Measurements from ENCODE around the gene CPLX1.

CPLX1 gene

DNA sequence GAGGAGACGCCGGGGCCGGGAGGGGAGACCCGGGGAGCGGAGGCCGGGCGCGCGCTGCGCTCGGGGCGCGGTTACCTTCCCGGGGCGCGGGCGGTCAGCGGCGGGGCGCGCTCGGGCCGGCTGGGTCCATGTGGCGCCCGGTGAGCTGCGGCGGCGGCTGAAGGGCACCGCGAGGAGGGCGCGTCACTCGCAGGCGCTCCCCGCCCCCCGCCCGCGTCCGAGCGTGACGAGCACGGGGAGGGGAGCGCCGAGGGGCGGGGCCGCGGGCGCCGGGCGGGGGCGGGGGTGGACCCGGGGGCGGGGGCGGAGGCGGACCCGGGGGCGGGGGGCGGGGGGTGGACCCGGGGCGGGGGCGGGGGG lies at the start of gene CPLX1:
Gene CPLX1 (minus strand): TSS at position 159 of the 360 bp plus-strand sequence. CDS start 1,607 bp downstream, outside the sequence.
- DNase-seq (ENCODE audit: low read depth in 1 of 2, low spot score in 1 of 2), result no peak

DNA sequence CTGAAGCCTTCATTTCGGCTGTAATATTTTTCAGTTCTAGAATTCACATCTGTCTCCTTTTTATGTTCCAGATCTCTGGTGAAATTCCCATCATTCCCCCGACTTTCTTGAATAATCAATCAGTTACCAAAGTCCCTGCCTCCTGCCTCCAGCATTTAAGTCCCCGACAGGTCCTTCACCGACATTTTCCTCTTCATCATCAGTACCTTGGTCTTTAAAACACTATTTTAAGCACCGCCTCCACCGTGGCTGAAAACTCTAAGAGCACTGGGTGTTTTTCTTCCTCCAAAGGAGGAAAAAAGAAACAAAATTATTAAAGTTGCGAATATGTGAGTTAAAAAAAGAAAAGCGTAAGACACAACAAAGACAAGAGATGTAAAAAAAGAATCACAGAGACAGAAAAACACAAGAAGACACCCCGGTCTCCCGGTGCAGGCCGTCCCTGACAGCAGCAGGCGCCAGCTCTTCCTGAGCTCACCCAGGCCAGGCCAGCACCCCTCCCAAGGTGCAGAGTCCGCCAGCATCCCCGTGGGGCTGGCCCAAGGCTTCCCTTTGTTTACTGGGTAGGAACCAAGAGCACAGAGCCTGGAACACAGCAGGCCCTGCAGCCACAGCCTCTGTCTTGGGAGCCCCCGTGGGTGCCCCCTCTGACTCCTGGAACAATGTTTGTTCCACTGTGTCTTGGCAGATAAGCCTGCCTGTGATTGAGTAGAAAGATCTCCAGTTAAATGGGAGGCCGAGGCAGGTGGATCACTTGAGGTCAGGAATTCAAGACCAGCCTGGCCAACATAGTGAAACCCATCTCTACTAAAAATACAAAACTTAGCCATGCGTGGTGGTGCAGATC lies 49.3 kb upstream of the CPLX1 start:
- no peak for DNase-seq (ENCODE audit: low read depth in 1 of 2, low spot score in 1 of 2)

DNA sequence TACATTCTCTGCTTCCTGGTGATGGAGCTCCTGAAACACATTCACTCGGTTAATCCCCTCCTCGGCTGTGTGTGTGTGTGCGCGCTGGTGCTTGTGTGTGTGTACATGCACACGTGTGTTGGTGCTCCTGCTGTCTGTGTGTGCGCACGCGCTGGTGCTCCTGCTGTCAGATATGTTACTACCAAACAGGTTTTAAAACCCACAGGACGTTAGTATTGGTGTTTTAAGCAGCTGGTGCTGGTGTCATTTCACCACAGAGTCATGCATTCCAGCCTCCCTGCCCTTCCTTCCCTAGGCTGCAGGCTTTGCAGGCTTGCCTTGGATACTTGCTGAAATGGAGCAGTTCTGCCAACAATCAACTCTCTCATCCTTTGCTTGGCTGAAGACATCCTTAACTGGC lies 48.1 kb upstream of the CPLX1 start:
- no peak for DNase-seq (ENCODE audit: low read depth in 1 of 2, low spot score in 1 of 2)

DNA sequence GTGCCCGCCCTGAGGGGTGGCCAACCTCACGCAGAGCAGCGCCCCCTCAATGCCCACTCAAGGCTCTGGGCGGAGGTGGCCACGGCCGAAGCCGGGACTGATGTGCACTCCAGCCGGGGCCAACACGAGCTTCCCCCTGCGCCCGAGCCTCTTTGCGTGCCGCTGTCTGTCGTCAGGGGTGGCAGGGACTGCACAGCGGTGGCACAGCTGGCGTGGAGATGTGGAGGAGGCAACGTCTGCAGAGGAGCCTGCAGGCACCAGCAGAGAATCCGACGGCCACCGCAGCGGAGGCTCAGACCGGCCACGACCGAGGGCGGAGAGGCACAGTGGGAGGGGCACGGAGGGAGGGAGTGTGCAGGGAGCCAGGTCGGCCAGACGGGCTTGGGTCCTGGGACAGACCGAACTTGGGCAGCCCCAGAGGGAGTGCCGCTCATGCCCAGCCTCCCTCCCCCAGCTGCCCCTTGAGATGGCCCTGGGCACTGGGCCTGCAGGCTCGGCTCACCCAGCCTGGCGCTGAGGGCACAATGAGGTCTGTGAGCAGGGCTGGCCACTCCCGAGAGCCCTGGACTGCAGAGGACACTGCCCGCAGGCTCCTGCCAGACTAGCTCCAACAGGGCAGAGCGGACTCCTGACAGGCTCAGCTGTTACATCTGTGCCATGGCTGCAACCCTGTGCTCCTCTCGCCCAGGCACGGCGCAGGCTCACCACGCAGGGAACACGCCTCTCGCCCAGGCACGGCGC lies 46.5 kb upstream of the CPLX1 start:
- DNase-seq (ENCODE audit: low read depth in 1 of 2, low spot score in 1 of 2), result no peak

DNA sequence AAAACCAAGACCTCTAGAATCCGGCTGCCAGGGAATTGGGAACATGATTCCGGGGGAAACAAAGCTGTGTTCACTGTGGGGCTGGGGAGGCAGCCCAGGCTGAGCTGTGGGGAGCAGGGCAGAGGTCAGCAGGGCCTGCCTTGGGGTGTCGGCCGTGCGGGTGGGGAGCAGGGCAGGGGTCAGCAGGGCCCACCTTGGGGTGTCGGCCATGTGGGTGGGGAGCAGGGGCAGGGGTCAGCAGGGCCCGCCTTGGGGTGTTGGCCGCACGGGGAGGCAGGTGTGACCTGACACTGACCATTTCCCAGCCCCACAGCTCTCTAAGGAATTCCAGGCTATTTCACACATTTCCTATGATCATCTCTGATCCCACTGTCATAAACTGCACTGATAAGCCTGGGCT lies 45.6 kb upstream of the CPLX1 start:
- DNase-seq (ENCODE audit: low read depth in 1 of 2, low spot score in 1 of 2), result no peak

DNA sequence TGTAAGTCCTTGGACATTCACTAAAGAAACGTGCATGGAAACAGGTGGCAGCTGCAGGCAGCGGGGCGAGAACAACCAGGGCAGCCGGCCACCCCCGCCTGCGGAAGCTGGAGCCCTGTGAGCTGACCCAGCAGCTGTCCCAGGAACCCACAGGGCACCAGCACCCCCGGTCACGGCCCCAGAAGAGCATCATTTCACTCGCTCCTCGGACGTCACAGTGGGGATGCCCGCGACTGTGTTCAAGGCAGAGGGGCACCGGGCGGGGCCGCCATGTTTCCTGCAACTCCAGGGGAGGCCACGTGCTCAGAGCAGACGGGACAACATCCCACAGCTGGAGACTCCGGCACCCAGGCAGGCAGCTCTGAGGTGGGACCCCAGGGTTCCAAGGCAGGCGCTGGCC lies 45.0 kb upstream of the CPLX1 start:
- no peak for DNase-seq (ENCODE audit: low read depth in 1 of 2, low spot score in 1 of 2)

DNA sequence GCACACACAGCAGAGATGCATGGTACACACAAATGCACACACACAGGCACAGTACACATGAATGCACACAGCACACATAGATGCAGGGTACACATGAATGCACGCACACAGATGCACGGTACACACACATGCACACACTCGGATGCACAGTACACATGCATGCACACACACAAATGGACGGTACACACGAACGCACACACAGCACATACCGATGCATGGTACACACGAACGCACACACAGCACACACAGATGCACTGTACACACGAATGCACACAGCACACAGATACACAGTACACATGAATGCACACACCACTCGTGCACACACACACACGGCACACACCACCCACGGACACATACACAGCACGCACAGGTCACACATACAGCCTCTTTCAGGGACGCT lies 43.8 kb upstream of the CPLX1 start:
- DNase-seq (ENCODE audit: low read depth in 1 of 2, low spot score in 1 of 2), result no peak

DNA sequence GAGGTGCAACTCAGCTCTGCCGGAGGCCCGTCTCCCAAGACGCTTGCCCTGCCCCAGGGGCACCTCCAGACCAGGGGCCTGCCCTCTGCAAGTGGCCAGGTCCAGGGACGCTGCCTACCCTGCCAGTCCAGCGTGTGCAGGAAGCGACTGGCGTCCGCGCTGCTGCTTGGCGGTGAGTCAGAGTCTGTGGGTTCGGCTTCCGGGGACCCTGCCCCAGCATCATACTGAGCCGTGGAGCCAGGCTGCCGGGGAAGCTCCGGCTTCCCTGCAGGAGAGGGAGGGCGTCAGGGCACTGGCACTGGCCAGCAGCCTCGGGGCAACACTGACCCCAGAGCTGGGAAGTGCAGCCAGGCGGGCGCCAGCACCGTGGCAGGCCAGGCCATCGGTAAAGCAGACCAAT lies 42.5 kb upstream of the CPLX1 start:
- DNase-seq (ENCODE audit: low read depth in 1 of 2, low spot score in 1 of 2), result no peak

DNA sequence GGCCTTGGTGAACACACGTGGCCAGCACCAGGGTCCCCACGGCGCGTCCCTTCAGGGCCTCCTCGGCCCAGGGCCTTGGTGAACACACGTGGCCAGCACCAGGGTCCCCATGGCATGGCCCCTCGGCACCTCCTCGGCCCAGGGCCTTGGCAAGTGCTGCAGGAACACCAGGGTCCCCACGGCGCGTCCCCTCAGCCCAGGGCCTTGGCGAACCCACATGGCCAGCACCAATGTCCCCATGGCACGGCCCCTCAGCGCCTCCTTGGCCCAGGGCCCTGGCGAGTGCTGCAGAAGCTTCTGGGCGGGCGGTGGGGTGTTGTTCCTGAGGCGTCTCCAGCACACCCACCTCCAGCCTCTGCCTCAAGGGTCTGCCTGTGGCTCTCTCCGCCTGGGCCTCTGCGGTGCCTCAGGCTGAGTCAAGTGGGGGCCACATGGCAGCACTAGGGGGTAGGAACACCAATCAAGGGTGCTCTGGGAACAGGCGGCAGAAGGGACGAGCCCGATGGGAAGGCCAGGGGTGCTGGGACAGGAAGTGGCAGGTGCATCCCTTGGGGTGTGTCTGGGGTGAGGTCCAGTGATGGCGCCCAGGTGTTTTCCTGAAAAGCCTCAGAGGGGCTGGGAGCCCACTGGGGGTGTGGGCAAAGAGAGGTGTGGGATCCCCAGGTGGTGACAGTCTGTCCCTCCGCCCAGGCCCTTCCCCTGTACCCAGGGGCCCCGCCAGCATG lies 41.8 kb upstream of the CPLX1 start:
- DNase-seq (ENCODE audit: low read depth in 1 of 2, low spot score in 1 of 2), result no peak

DNA sequence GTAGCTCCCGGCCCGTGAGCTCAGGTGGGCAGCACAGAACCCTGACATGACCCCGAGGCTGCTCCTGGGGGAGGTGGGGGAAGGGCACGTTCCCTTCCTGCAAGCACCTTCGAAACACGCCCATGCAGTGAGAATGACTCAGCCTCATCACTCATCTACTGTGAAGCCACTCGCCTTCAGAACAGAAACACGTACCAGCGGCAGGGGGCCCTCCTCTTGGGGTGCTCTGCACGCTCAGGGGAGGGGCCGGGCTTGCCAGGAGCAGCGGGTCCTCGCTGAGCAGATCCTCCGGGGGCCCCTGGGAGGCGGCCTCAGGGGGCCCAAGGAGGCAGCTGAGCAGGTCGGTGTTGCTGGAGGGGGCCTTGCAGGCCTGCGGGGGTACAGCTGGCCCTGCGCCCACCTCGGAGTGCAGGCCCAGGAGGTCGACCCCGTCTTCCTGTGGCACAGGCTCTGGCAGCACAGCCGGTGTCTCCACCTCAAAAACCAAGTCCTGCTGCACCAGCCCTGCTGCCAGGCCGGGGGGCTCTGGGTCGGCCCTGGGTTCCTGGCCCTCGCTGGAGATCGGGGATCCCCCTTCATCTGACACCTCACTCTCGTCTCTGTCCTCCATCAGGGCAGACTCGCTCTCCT lies 40.9 kb upstream of the CPLX1 start:
- DNase-seq (ENCODE audit: low read depth in 1 of 2, low spot score in 1 of 2), result no peak

DNA sequence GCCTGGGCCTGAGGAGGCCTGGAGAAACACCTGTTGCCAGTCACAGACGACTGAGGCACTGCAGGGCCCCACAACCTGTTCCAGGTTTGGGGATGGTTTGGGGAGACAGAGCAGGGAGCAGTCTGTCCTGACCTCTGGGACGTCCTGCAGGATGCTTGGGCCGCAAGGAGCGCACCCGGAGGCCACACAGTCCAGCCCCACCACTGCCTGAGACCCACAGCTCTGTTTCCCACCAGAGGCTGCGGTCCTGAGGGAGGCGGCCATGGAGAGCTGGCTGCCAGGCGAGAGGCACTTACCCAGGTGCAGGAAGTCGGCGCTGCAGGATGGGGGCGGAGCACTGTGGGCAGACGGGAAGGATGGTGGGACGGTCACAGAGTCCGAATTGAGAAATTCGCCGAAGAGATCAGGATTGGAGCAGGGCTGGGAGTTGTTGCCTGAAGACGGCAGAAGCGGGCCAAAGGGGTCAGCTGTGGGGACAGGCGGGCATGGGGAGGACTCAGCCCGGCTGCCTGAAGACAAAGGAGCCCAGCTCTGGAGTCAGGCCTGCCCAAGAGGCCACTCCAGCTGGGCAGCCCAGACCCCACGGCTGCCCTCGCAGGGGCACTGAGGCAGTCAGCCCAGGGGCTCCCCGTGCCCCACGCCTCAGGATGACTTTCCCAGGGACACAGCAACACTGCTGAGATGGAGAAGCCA lies 40.3 kb upstream of the CPLX1 start:
- no peak for DNase-seq (ENCODE audit: low read depth in 1 of 2, low spot score in 1 of 2)

DNA sequence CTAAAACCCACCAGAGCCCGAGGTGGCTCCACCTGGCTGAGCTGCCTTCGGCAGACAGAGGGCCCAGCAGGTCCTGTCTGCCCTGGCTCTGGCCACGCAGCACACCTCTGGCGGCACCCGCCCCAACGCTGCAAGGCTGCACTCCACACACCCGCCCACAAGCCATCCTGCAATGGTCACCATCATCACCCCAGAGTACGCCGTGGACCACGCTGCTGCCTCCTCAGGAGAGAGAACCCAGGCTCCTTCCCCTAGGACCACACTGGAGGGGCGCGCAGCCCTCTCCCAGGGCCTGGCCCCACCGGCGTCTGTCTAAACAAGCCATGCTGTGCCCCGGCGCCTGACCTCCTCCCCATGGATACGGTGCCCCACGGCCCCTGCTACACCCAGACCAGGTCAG lies 39.6 kb upstream of the CPLX1 start:
- no peak for DNase-seq (ENCODE audit: low read depth in 1 of 2, low spot score in 1 of 2)

DNA sequence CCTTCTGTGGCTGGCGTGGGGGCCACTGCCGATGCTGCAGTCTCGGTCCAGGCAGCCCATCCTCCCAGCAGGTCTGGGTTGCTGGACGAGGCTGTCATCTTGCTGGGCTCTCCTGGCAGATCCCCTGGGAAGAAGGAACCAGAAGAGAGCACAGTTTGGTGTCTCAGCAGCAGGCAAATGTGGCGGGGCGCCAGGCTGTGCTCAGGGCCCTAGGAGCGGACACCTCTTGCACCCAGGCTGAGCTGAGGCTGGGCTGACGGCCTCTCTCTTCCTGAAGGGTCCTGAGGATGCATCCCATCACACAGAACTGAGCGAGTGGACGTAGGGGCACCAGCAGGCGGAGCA lies 39.2 kb upstream of the CPLX1 start:
- DNase-seq (ENCODE audit: low read depth in 1 of 2, low spot score in 1 of 2), result no peak

DNA sequence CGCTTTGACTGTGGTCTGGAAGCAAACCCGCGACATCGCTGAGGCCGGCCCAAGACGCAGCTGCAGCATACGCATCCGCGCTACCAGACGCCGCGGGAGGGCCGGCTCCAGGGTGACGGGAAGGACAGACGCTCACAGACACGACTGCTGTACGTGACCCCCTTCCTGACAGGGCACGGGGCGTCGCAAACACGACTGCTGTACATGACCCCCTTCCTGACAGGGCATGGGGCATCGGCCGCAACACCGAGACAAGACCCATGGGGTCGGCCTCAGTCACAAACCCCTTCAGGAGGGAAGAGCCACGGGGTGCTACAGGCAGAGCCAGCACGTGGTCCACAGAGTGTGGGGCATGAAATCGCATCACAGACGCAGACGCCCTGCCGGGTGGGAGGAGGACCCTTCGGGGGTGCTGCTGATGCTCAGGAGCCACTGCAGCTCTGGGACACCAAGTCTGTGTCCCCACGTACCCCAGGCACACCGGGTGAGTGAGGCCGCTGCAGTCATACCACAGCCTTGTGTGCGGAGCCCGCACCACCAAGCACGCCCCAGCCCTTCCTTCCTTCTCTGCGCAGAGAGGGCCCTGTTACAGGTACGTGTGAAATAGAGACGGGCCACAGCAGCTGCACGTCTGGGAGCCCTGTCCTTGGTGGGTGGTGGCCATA lies 38.7 kb upstream of the CPLX1 start:
- no peak for DNase-seq (ENCODE audit: low read depth in 1 of 2, low spot score in 1 of 2)

DNA sequence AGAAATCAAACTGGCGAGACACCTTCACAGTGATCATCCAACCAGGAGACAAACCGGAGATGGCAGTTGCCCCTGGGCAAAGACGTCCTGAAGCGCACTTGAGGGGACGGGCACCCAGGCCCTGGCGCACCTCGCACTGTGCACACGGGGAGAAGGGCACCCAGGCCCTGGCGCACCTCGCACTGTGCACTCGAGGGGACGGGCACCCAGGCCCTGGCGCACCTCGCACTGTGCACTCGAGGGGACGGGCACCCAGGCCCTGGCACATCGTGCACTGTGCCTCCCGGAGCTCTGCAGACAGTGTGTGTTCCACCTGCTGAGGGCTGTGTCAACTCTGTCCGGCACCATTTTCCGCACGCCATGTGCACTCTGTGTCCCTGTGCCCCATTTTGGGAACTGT lies 34.6 kb upstream of the CPLX1 start:
- no peak for DNase-seq (ENCODE audit: low read depth in 1 of 2, low spot score in 1 of 2)

DNA sequence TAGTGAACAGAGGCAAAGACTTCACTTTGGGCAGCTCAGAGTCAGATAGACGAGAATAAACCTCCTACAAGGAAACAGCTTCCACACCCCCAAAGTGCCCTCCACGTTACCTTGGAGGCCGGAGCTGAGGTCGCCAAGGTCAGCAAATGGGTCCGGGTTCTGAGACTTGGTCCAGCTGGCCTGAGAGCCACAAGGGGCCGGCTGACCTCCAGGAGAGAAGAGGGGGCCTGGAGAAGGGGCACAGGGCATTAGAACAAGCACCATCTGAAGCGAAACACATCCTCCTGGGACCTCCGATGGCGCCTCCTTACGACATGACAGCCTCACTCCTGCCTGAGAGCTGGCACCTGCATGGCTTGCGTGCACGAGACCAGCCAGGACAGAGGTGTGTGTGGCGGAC lies 33.6 kb upstream of the CPLX1 start:
- no peak for DNase-seq (ENCODE audit: low read depth in 1 of 2, low spot score in 1 of 2)

DNA sequence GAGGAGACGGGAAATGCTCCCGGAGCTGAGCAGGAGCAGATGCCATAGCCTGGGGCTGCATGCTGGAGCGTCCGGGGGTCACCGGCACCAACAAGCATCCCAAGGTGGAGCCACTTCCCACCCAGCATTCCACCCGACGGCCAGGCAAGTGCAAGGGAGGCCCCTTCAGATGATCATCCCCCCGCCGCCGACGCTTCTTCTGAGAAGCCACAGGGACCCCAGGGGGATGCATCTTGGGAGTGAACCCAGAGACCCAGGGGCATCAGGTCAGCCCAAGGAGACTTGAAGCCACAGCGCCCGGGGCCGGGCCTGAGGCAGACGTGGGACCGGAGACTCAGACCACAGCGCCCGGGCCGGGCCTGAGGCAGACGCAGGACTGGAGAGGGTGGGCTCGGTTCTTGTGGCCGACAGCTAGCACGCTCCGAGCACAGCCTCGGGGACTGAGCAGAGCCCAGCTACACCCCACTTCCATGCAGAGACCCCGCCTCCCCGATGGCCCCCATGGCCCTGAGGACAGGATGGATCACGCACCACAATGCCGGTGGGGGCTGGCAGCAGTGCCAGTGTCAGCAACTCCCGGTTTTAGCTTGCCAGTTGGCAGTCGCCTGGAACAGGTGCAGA lies 33.0 kb upstream of the CPLX1 start:
- DNase-seq (ENCODE audit: low read depth in 1 of 2, low spot score in 1 of 2), result no peak

DNA sequence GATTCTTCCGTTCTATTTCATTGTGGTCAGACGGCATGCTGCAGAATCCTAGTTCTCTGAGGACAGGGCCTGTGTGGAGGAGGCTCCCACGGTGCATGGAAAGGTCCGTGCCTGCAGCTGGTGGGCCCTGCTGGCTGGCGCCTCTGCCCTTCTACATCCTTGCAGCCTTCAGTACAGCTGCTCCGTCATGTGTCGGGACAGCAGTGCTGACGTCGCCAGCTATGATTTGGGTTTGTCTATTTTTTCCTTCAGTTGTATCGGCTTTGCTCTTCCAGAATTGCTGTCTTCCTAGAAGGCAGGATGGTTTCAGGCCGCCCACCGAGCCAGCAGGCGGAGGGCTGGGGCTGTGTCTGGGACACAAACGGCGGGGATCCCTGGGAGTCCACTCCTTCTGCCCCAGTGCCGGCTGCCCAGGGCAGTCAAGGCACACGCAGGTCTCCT lies 32.1 kb upstream of the CPLX1 start:
- DNase-seq (ENCODE audit: low read depth in 1 of 2, low spot score in 1 of 2), result no peak

DNA sequence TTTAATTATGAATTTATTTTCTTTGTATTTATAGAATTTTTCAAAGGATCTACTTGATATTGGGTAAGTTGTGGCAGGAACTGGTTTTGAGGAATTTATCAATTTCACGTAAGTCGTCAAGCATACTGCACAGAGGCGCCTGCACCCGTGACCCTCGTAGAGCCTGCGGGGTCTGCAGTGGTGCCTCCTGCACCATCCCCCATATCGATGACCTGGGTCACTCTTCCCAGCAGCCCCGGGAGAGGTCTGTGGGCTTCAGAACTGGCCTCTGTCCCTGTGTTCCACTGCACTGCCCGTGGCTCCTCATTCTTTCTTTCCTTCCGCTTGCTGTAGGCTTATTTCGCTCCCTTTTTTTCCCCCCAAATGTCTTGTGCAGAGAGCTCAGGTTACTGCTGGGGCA lies 31.5 kb upstream of the CPLX1 start:
- no peak for DNase-seq (ENCODE audit: low read depth in 1 of 2, low spot score in 1 of 2)
